Measurements from ENCODE around the gene CIITA. TPM values are rescaled to one million over a fixed set of nuclear protein-coding genes. Genes with fewer than 3 reads are reported as not detected.

Gene CIITA
- total and polyA plus RNA-seq, 9 of the 15 experiments (the other 6 are each of a cell fraction or from before 2014, with no cell fraction given), result 0.01 to 0.20 (median 0.11) TPM; not detected in 4

DNA sequence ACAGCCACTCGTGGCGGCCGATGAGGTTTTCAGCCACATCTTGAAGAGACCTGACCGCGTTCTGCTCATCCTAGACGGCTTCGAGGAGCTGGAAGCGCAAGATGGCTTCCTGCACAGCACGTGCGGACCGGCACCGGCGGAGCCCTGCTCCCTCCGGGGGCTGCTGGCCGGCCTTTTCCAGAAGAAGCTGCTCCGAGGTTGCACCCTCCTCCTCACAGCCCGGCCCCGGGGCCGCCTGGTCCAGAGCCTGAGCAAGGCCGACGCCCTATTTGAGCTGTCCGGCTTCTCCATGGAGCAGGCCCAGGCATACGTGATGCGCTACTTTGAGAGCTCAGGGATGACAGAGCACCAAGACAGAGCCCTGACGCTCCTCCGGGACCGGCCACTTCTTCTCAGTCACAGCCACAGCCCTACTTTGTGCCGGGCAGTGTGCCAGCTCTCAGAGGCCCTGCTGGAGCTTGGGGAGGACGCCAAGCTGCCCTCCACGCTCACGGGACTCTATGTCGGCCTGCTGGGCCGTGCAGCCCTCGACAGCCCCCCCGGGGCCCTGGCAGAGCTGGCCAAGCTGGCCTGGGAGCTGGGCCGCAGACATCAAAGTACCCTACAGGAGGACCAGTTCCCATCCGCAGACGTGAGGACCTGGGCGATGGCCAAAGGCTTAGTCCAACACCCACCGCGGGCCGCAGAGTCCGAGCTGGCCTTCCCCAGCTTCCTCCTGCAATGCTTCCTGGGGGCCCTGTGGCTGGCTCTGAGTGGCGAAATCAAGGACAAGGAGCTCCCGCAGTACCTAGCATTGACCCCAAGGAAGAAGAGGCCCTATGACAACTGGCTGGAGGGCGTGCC lies 30.1 kb downstream of the CIITA start:
- Histone ChIP-seq H3K4me1 (replicated peaks in 1 of 2; ENCODE audit: control insufficient read depth in 2 of 2, insufficient read depth in 2 of 2, low read length in 2 of 2) (peaks cover 0 to 17% of the 10 kb centered on the region in 2 experiments; a peak in 2 of 5 replicates), H3K9ac (ENCODE audit: insufficient read depth in 1 of 2, low read depth in 2 of 2, low read length in 2 of 2) (no peak overlapping the region; a peak in 1 of 4 replicates), H4K20me1 (replicated peaks; ENCODE audit: control insufficient read depth, insufficient read depth, low read length) (no peaks in the 10 kb centered on the region), H3K36me3 (ENCODE audit: control insufficient read depth, insufficient read depth, low read length) (no peaks in the 10 kb centered on the region), H3K9me1 (ENCODE audit: control insufficient read depth, insufficient read depth, low read length) (no peaks in the 10 kb centered on the region), H3K27me3 (ENCODE audit: control insufficient read depth in 2 of 2, insufficient read depth in 2 of 2, low read length in 2 of 2) (peaks cover 48 to 59% of the 10 kb centered on the region in 2 experiments; a peak in 4 of 5 replicates), H3K4me3 (no peak overlapping the region), H2AFZ (ENCODE audit: low read depth, low read length) (no peak overlapping the region), H3K4me2 (ENCODE audit: insufficient read depth, low read length) (no peak overlapping the region), H3K27ac (ENCODE audit: extremely low read depth, low read depth, low read length) (no peak overlapping the region), H3K79me2 (ENCODE audit: control insufficient read depth, insufficient read depth, low read length) (no peaks in the 10 kb centered on the region), H3K9me3 (replicated peaks; ENCODE audit: control insufficient read depth, insufficient read depth, low read depth, low read length) (peaks cover 4% of the 10 kb centered on the region)
- DNase-seq (ENCODE audit: extremely low read depth in 1 of 4, low spot score in 3 of 4) (no peak), FAIRE-seq (no peak), ATAC-seq (peak; percentile 46)
- ChIA-PET POLR2A (interaction anchor here (0.6 to 0.8 kb wide), 3 partner anchors 73 to 946 kb away, joined by 3 read pairs; no protein-coding TSS in a partner anchor), CTCF (ENCODE audit: low intra/inter-chr PET ratio) (no interaction called here)
- TF ChIP-seq ZC3H8 (IDR thresholded peaks at IDR 0.05) (no peak), TARDBP (IDR thresholded peaks at IDR 0.05) (no peak)
- TF ChIP-seq, protein P1, sequence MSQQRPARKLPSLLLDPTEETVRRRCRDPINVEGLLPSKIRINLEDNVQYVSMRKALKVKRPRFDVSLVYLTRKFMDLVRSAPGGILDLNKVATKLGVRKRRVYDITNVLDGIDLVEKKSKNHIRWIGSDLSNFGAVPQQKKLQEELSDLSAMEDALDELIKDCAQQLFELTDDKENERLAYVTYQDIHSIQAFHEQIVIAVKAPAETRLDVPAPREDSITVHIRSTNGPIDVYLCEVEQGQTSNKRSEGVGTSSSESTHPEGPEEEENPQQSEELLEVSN (IDR thresholded peaks at IDR 0.05; ENCODE audit: borderline replicate concordance in 1 of 2, extremely low read depth in 1 of 2, insufficient read depth in 1 of 2, insufficient read length in 1 of 2, low read depth in 1 of 2, low read length in 1 of 2, poor library complexity in 1 of 2, severe bottlenecking in 1 of 2), result peak in 1 of 2 experiments; percentile 20
- 8% methylated on average over 43 of the region's 46 CpGs for WGBS (ENCODE audit: insufficient coverage, low coverage, missing lambda C conversion rate)
- BruUV-seq (replicated peaks), result no TSS peak
- in situ Hi-C loops (cut with MboI) (no loop called here), intact Hi-C loops (cut with micrococcal nuclease) (no loop called here)
